Tibial artery (tissue), 4 donors: ENCODE data around the gene COL4A6.
"Not testable (repeated sequence)": the region's sequence is repeated elsewhere in the genome, so short reads cannot be mapped to it uniquely, and the experiment has no call there.

ENCODE experiments used
- DNase-seq, 2 donors: peaks; one replicate each; pipeline ENCODE4 v3.0.0-alpha.2; 2019
- H3K27ac ChIP-seq, 2 donors: fragments of 200-600 bp; sonication (generic) in 1 of 2; 1 replicate in 1 of 2; 2 replicates in 1 of 2; pipeline ENCODE4 v1.5.1; 2018 to 2019; ENCODE audit warnings: mild to moderate bottlenecking in 1 of 2
- H3K27me3 ChIP-seq, 2 donors: fragments of 200-600 bp; sonication (generic) in 1 of 2; one replicate each; pipeline versions ENCODE4 v1.5.1 to v1.6.0; 2016 to 2019
- H3K36me3 ChIP-seq, 3 donors: fragments of 200-600 bp; sonication (generic) in 2 of 3; one replicate each; pipeline ENCODE4 v1.5.1; 2016 to 2019; ENCODE audit warnings: mild to moderate bottlenecking in 2 of 3
- H3K4me1 ChIP-seq, 4 donors: fragments of 200-600 bp; sonication (generic) in 2 of 4; 1 replicate in 3 of 4; 2 replicates in 1 of 4; pipeline ENCODE4 v1.5.1; 2016 to 2019
- H3K4me3 ChIP-seq, 2 donors: fragments of 200-600 bp; sonication (generic) in 1 of 2; 1 replicate in 1 of 2; 2 replicates in 1 of 2; pipeline ENCODE4 v1.5.1; 2018 to 2019; ENCODE audit warnings: mild to moderate bottlenecking in 2 of 2
- H3K9me3 ChIP-seq, 3 donors: fragments of 200-600 bp; sonication (generic) in 1 of 3; one replicate each; pipeline ENCODE4 v1.5.1; 2016 to 2019
- intact Hi-C: fragments of 100-400 bp; cut with DNase I; formaldehyde crosslinking; loops from one replicate; pipeline ENCODE4 v1.15.0; 2023; ENCODE audit warnings: low total_unique reads
- TF ChIP-seq, protein P1 (sequence below), 2 experiments: fragments of 200-600 bp in 1 of 2; fragments of 450-650 bp in 1 of 2; IDR thresholded peaks; one replicate each; pipeline ENCODE4 v1.5.1; 2017 to 2019; ENCODE audit warnings: antibody characterized with exemption in 2 of 2, mild to moderate bottlenecking in 1 of 2, moderate library complexity in 1 of 2

The COL4A6 gene

DNA sequence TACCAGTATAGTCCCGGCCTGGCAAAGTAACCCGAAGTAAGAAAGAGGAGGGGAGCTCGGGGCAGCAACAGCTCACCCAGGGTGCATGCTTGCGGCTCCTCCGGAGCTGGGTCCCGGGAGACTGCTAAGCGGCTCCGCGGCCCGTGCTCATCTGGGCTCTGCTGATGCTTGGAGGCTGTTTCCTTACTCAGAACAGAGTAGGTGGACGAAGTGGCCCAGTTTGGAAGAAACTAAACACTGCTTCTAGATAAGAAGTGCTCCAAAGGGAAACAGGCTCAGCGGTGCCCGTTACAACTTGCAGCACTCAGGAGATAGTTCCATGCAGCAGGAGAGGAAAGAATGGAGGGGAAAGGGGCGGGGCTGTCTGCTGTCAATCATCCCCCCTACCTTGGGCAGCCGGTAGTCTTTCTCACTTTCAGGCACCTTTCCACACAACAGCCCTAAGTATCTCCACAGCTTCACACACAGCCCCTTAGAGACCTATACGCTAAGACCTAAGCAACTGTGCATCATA lies at the start of gene COL4A6:
TSS of gene COL4A6 (minus strand) at position 313 of the 514 bp plus-strand sequence. CDS start at position 87, 226 bp downstream.
- peak in 1 of 2 donors; percentile 60 for DNase-seq
- peak within 1 kb of the TSS; percentile 79 to 83 for H3K27ac ChIP-seq
- no peaks in the 10 kb centered on the region for H3K36me3 ChIP-seq
- TF ChIP-seq, protein P1, sequence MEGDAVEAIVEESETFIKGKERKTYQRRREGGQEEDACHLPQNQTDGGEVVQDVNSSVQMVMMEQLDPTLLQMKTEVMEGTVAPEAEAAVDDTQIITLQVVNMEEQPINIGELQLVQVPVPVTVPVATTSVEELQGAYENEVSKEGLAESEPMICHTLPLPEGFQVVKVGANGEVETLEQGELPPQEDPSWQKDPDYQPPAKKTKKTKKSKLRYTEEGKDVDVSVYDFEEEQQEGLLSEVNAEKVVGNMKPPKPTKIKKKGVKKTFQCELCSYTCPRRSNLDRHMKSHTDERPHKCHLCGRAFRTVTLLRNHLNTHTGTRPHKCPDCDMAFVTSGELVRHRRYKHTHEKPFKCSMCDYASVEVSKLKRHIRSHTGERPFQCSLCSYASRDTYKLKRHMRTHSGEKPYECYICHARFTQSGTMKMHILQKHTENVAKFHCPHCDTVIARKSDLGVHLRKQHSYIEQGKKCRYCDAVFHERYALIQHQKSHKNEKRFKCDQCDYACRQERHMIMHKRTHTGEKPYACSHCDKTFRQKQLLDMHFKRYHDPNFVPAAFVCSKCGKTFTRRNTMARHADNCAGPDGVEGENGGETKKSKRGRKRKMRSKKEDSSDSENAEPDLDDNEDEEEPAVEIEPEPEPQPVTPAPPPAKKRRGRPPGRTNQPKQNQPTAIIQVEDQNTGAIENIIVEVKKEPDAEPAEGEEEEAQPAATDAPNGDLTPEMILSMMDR (IDR thresholded peaks at IDR 0.05) = no peak
- intact Hi-C loops = no loop called here
- peak within 1 kb of the TSS; percentile 62 for H3K4me3 ChIP-seq
- H3K9me3 ChIP-seq = no peaks in the 10 kb centered on the region
- peaks cover 0 to 4% (median 0%) of the 10 kb centered on the region in 4 donors for H3K4me1 ChIP-seq
- H3K27me3 ChIP-seq = no peaks in the 10 kb centered on the region

DNA sequence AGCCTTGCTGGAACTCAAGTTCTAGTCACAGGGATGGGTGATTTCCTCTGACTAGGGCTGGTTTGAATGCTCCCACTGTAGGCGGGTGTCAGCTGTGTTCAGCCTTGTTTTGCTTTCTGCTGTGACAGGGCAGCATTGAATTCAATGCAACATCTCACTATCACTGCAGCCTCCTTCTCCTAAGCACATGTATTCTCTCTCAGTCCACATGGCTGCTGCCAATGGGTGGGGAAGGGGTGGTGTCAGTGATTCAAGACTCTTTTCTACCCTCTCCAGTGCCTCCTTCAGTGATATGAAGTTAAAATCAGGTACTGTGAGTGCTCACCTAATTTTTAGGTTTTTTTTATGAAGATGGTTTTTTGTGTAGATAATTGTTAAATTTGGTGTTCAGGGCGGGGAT lies 47.7 kb upstream of the COL4A6 start:
- Histone ChIP-seq H3K9me3 (peaks cover 0 to 6% (median 0%) of the 10 kb centered on the region in 3 donors), H3K4me1 (no peaks in the 10 kb centered on the region), H3K27me3 (no peaks in the 10 kb centered on the region), H3K27ac (no peak overlapping the region), H3K4me3 (no peak overlapping the region), H3K36me3 (no peaks in the 10 kb centered on the region)
- DNase-seq = no peak
- intact Hi-C loops = no loop called here
- TF ChIP-seq, protein P1 (IDR thresholded peaks at IDR 0.05) = no peak

GRCh38 chrX:108484251-108484650 lies 46.0 kb upstream of the COL4A6 start:
- Histone ChIP-seq H3K4me3 (no peak overlapping the region), H3K27ac (no peak overlapping the region), H3K27me3 (no peaks in the 10 kb centered on the region), H3K4me1 (no peaks in the 10 kb centered on the region), H3K9me3 (peaks cover 0 to 6% (median 0%) of the 10 kb centered on the region in 3 donors), H3K36me3 (no peaks in the 10 kb centered on the region)
- no peak for DNase-seq
- TF ChIP-seq, protein P1 (IDR thresholded peaks at IDR 0.05) = no peak
- intact Hi-C loops = no loop called here

- intact Hi-C loops, DNase-seq, H3K27ac ChIP-seq, H3K9me3 ChIP-seq, H3K27me3 ChIP-seq, H3K36me3 ChIP-seq, H3K4me1 ChIP-seq, H3K4me3 ChIP-seq: not testable (repeated sequence)
Observed at GRCh38 chrX:108481528-108481927, 43.3 kb upstream of the COL4A6 start.

GRCh38 chrX:108473979-108474378 lies 35.8 kb upstream of the COL4A6 start:
- Histone ChIP-seq H3K36me3 (no peaks in the 10 kb centered on the region), H3K4me3 (no peak overlapping the region), H3K4me1 (peaks cover 0 to 7% (median 0%) of the 10 kb centered on the region in 4 donors), H3K27me3 (no peaks in the 10 kb centered on the region), H3K9me3 (peaks cover 0 to 3% (median 0%) of the 10 kb centered on the region in 3 donors), H3K27ac (no peak overlapping the region)
- TF ChIP-seq, protein P1 (IDR thresholded peaks at IDR 0.05) = no peak
- DNase-seq = no peak
- intact Hi-C loops = no loop called here

DNA sequence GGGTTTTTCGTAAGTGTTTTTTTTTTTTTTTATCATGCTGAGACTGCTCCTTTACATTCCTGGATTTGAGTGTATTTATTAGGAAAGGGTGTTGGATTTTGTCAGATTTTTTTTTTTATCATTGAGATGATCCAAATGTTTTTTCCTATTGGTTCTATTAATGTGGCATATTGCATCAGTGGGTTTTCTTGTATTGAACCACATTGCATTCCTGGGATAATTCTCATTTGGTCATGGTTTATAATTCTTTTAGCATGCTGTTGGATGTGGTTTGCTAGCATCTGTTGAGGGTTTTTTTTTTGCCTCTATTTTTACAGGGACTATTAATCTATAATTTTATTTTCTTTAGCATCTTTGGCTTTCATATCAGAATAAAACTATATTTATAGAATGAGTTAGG lies 30.3 kb upstream of the COL4A6 start:
- TF ChIP-seq, protein P1 (IDR thresholded peaks at IDR 0.05) = no peak
- peaks cover 0 to 3% (median 0%) of the 10 kb centered on the region in 3 donors for H3K9me3 ChIP-seq
- no peaks in the 10 kb centered on the region for H3K27me3 ChIP-seq
- no peak for DNase-seq
- intact Hi-C loops = no loop called here
- peaks cover 0 to 16% (median 0%) of the 10 kb centered on the region in 4 donors for H3K4me1 ChIP-seq
- no peaks in the 10 kb centered on the region for H3K36me3 ChIP-seq
- peak overlapping the region in 1 of 2 donors; percentile 39 for H3K27ac ChIP-seq
- no peak overlapping the region for H3K4me3 ChIP-seq
